Keratinocyte (primary cell): ENCODE results near the gene TXNDC17. TPM values are rescaled to one million over a fixed set of nuclear protein-coding genes. Genes with fewer than 3 reads are reported as not detected.
A peak's percentile ranks its signal among the peaks of the same experiment; 100 is the strongest.

Source experiments
- DNase-seq: peaks from one replicate; pipeline ENCODE4 v3.0.0-alpha.2; 2011; ENCODE audit warnings: low read depth, missing footprints, low spot score
- FAIRE-seq: peaks from 2 replicates; lab custom pipeline; 2011; peaks lifted over from hg19 to GRCh38; lab: Jason Lieb, UNC
- H2AFZ ChIP-seq: 2 replicates; pipeline ENCODE4 v1.6.0; 2012; ENCODE audit warnings: low read length, control low read depth, inconsistent platforms; ENCODE audit not compliant: control insufficient read depth
- H3K27ac ChIP-seq: 2 replicates; pipeline ENCODE4 v1.5.1; 2011; ENCODE audit warnings: low read length; ENCODE audit not compliant: control insufficient read depth, insufficient read depth
- H3K27me3 ChIP-seq: 3 replicates; pipeline ENCODE4 v1.6.0; 2011; ENCODE audit warnings: low read length; ENCODE audit not compliant: control insufficient read depth, insufficient read depth; ENCODE audit errors: extremely low read depth
- H3K36me3 ChIP-seq, 2 experiments: 2 replicates in 1 of 2; 3 replicates in 1 of 2; pipeline ENCODE4 v1.5.1; 2011; ENCODE audit warnings: low read length in 2 of 2, mild to moderate bottlenecking in 1 of 2; ENCODE audit not compliant: control insufficient read depth in 2 of 2, insufficient read depth in 2 of 2; ENCODE audit errors: extremely low read depth in 1 of 2
- H3K4me1 ChIP-seq: 3 replicates; pipeline ENCODE4 v1.5.1; 2011; ENCODE audit warnings: low read length; ENCODE audit not compliant: control insufficient read depth, insufficient read depth; ENCODE audit errors: extremely low read depth
- H3K4me2 ChIP-seq: 3 replicates; pipeline ENCODE4 v1.6.0; 2011; ENCODE audit warnings: low read depth, low read length; ENCODE audit not compliant: control insufficient read depth, insufficient read depth; ENCODE audit errors: extremely low read depth
- H3K4me3 ChIP-seq, 3 experiments: fragments of 200-600 bp in 1 of 3; sonication (generic) in 1 of 3; 2 replicates in 2 of 3; 3 replicates in 1 of 3; pipeline ENCODE4 v1.5.1; 2011 to 2016; ENCODE audit warnings: low read length in 3 of 3, mild to moderate bottlenecking in 3 of 3, control low read depth in 2 of 3, inconsistent platforms in 1 of 3, low read depth in 1 of 3, mixed read lengths in 1 of 3, mixed run types in 1 of 3, moderate library complexity in 1 of 3; ENCODE audit not compliant: control insufficient read depth in 2 of 3, insufficient read depth in 2 of 3; ENCODE audit errors: extremely low read depth in 1 of 3
- H3K79me2 ChIP-seq: 2 replicates; pipeline ENCODE4 v1.6.0; 2012; ENCODE audit warnings: low read length; ENCODE audit not compliant: control insufficient read depth, insufficient read depth
- H3K9ac ChIP-seq: 3 replicates; pipeline ENCODE4 v1.6.0; 2011; ENCODE audit warnings: low read length; ENCODE audit not compliant: control insufficient read depth, insufficient read depth; ENCODE audit errors: extremely low read depth
- H3K9me1 ChIP-seq: 3 replicates; pipeline ENCODE4 v1.6.0; 2011; ENCODE audit warnings: low read length; ENCODE audit not compliant: control insufficient read depth, insufficient read depth; ENCODE audit errors: extremely low read depth
- H3K9me3 ChIP-seq: 2 replicates; pipeline ENCODE4 v1.5.1; 2012; ENCODE audit warnings: low read depth, low read length; ENCODE audit not compliant: control insufficient read depth
- H4K20me1 ChIP-seq: 3 replicates; pipeline ENCODE4 v1.6.0; 2011; ENCODE audit warnings: low read length; ENCODE audit not compliant: control insufficient read depth, insufficient read depth; ENCODE audit errors: extremely low read depth
- CTCF ChIP-seq, 3 experiments: IDR thresholded peaks in 1 of 3; conservative IDR thresholded peaks in 1 of 3; optimal IDR thresholded peaks in 1 of 3; 2 replicates in 2 of 3; 3 replicates in 1 of 3; pipeline versions ENCODE3 to v1.5.1; 2011; ENCODE audit warnings: low read length in 3 of 3, mild to moderate bottlenecking in 3 of 3, moderate library complexity in 2 of 3, control low read depth in 1 of 3, inconsistent platforms in 1 of 3; ENCODE audit not compliant: insufficient read depth in 2 of 3; ENCODE audit errors: extremely low read depth in 1 of 3
- EZH2 ChIP-seq: IDR thresholded peaks from one replicate; pipeline ENCODE4 v1.6.1; 2012; ENCODE audit warnings: inconsistent platforms, mild to moderate bottlenecking, low read length, moderate library complexity
- dilution Hi-C: fragments of 300-500 bp; cut with MboI; formaldehyde crosslinking; loops from one replicate; pipeline ENCODE4 v1.7.0; 2020; ENCODE audit warnings: low sequenced_read_pairs; ENCODE audit not compliant: extremely low pct_ligation_motif_present
- polyA plus RNA-seq, 5 experiments: library from polyadenylated mRNA; depleted of rRNA in 3 of 5; stranded (reverse) in 3 of 5; stranded (forward) in 1 of 5; unstranded in 1 of 5; fragments of >200 nt; gene quantifications; 1 replicate in 1 of 5; 2 replicates in 3 of 5; 3 replicates in 1 of 5; pipeline versions ENCODE4 v1.2.1 to v1.2.3, GENCODE V29; 2011 to 2012; ENCODE audit warnings: missing spikeins in 2 of 5, low read depth in 1 of 5, low replicate concordance in 1 of 5

TXNDC17 gene
- polyA plus RNA-seq, 1 donor (not counting 4 experiments of a cell fraction or from before 2014, with no cell fraction given) = 1,215 TPM

- Histone ChIP-seq H3K27ac (peak overlapping the region; percentile 92), H3K4me3 (peak overlapping the region in 2 of 3 experiments; percentile 31 to 41), H3K9ac (peak overlapping the region; percentile 61), H3K79me2 (no peaks in the 10 kb centered on the region), H2AFZ (peak overlapping the region; percentile 51), H4K20me1 (no peaks in the 10 kb centered on the region), H3K36me3 (no peaks in the 10 kb centered on the region), H3K4me1 (peaks cover 41% of the 10 kb centered on the region), H3K9me1 (no peaks in the 10 kb centered on the region), H3K4me2 (peak overlapping the region; percentile 84), H3K27me3 (no peaks in the 10 kb centered on the region), H3K9me3 (no peaks in the 10 kb centered on the region)
- dilution Hi-C loops = no loop called here
- FAIRE-seq (peak; percentile 99), DNase-seq (peak; percentile 96)
- no peak for TF ChIP-seq EZH2
- TF ChIP-seq CTCF (optimal IDR thresholded peaks at IDR 0.05 in 1 of 3, IDR thresholded peaks at IDR 0.05 in 1 of 3, conservative IDR thresholded peaks at IDR 0.05 in 1 of 3; ENCODE audit: extremely low read depth in 1 of 3, insufficient read depth in 2 of 3, low read length in 3 of 3) = peak in 1 of 3 experiments; percentile 6
Measured at GRCh38 chr17:6669479-6670212, 28.8 kb downstream of the TXNDC17 start.

GRCh38 chr17:6670571-6670970 lies 29.7 kb downstream of the TXNDC17 start:
- no peaks in the 10 kb centered on the region for H3K79me2 ChIP-seq
- peak; percentile 66 for FAIRE-seq
- H3K36me3 ChIP-seq = no peaks in the 10 kb centered on the region
- no peak for DNase-seq
- no peak for TF ChIP-seq CTCF (optimal IDR thresholded peaks at IDR 0.05 in 1 of 3, IDR thresholded peaks at IDR 0.05 in 1 of 3, conservative IDR thresholded peaks at IDR 0.05 in 1 of 3; ENCODE audit: extremely low read depth in 1 of 3, insufficient read depth in 2 of 3, low read length in 3 of 3)
- no peak for TF ChIP-seq EZH2
- H3K9ac ChIP-seq = peak overlapping the region; percentile 61
- H4K20me1 ChIP-seq = no peaks in the 10 kb centered on the region
- H3K9me1 ChIP-seq = no peaks in the 10 kb centered on the region
- H3K4me3 ChIP-seq = no peak overlapping the region
- no peak overlapping the region for H2AFZ ChIP-seq
- H3K4me1 ChIP-seq = peaks cover 43% of the 10 kb centered on the region
- peak overlapping the region; percentile 84 for H3K4me2 ChIP-seq
- H3K9me3 ChIP-seq = no peaks in the 10 kb centered on the region
- H3K27me3 ChIP-seq = no peaks in the 10 kb centered on the region
- peak overlapping the region; percentile 92 for H3K27ac ChIP-seq
- dilution Hi-C loops = no loop called here
